ENCODE results near the gene UBE2K.
"Not testable (repeated sequence)": the region's sequence is repeated elsewhere in the genome, so short reads cannot be mapped to it uniquely, and the experiment has no call there.

Gene UBE2K, protein sequence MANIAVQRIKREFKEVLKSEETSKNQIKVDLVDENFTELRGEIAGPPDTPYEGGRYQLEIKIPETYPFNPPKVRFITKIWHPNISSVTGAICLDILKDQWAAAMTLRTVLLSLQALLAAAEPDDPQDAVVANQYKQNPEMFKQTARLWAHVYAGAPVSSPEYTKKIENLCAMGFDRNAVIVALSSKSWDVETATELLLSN

DNA sequence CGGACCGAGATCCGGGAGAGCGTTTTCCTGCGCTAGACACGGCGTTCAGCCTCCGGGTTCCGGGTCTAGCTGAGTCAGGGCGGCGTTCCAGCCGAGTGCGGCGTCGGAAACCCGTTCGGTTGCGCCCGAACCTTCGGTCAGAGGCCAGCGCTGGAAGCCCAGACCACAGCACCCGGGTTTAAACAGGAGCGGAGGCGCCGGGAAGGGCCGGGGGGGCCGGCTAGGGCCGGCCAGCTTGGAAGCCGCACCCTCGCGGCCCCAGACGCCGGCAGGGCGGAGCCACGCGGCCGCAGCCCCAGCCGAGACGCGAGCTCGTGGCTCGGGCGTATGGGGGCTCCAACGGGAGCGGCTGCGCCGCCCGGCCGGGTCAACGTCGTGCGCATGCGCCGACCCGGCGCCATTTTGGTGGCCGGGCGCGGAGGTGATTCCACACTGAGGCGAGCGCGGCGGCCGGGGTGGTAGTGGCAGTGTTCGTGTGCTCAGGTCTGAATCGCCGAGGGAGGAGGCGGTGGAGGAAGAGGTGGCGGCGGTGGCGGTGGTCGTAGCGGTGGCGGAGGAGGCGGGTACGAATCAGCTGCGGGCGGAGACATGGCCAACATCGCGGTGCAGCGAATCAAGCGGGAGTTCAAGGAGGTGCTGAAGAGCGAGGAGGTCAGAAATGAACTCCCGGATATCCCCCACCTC is at the start of gene UBE2K:
Gene UBE2K (plus strand): TSS at position 397 of the 684 bp plus-strand sequence. CDS start 192 bp downstream, at position 589.
- H3K27ac ChIP-seq = peak within 1 kb of the TSS; percentile 71 to 98 (median 95)
- H3K4me3 ChIP-seq = peak within 1 kb of the TSS; percentile 62 to 87 (median 78)

DNA sequence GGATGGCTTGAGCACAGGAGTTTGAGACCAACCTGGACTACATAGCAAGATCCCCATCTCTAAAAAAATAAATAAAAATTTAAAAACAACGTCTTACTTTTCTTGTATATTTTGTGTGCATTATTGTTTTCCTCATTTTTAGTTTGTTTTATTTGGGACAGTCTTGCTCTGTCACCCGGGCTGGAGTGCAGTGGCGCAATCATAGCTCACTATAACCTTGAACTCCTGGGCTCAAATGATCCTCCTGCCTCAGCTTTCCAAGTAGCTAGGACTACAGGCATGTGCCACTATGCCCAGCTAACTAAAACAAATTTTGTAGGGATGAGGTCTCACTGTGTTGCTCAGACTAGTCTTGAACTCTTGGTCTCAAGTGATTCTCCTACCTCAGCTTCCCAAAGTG is 49.7 kb upstream of the UBE2K start:
- Histone ChIP-seq H3K4me3 (no peak overlapping the region), H3K27ac (no peak overlapping the region)

- Histone ChIP-seq H3K27ac (no peak overlapping the region), H3K4me3 (no peak overlapping the region)
Observed at GRCh38 chr4:39648827-39649558, 48.9 kb upstream of the UBE2K start.

DNA sequence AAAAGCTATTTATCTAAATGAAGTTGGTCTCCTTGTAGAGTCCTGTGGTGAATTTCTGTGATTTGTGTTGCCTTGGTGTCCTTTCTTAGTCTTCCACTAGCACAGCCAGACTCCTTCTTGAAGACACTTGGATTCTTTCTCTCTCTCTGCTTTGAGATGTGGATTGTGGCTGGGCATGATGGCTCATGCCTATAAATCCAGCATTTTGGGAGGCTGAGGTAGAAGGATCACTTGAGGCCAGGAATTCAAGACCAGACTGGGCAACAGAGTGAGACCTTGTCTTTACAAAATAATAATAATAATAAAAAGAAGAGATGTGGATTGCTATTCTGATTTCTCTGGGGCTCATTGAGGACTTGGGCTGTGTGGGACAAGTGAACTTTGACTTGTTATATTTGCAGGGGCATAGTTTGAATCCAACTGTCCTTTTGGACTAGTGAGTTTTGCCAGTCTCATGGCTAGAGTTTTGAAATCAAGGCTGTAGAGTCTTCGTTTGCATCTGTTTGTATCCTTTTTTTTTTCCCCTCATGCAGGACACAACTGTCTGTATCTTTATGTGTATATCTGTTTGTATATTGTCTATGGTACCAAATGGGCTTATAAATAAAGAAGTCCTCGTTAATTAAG is 48.2 kb upstream of the UBE2K start:
- no peak overlapping the region for H3K4me3 ChIP-seq

GRCh38 chr4:39651586-39651985 is 46.4 kb upstream of the UBE2K start:
- not testable (repeated sequence) for H3K27ac ChIP-seq, H3K4me3 ChIP-seq

More for the DNA sequence above, 48.2 kb upstream of the UBE2K start:
- no peak overlapping the region for H3K27ac ChIP-seq

GRCh38 chr4:39655211-39655610 is 42.7 kb upstream of the UBE2K start:
- H3K27ac ChIP-seq = peak overlapping the region in 3 of 21 experiments; percentile 12 to 41 (median 30)
- H3K4me3 ChIP-seq = no peak overlapping the region

GRCh38 chr4:39655876-39656275 is 42.1 kb upstream of the UBE2K start:
- H3K27ac ChIP-seq = peak overlapping the region in 4 of 21 experiments; percentile 12 to 41 (median 34)
- no peak overlapping the region for H3K4me3 ChIP-seq

DNA sequence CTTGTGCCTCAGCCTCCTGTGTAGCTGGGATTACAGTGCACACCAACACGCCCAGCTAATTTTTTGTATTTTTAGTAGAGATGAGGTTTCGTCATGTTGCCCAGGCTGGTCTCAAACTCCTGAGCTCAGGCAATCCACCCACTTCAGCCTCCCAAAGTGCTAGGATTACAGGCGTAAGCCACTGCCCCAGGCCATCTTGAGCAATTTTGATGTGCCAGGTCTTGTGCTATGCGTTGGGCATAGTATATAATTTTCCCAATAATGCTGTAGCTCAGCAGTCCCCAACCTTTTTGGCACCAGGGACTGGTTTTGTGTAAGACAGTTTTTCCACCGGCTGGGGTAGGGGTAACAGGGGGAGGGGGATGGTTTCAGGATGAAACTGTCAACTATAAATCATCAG is 41.3 kb upstream of the UBE2K start:
- H3K4me3 ChIP-seq = not testable (repeated sequence)
- H3K27ac ChIP-seq = peak overlapping the region in 6 of 21 experiments; percentile 39 to 62 (median 54)

- H3K4me3 ChIP-seq = no peak overlapping the region
- H3K27ac ChIP-seq = peak overlapping the region in 6 of 21 experiments; percentile 17 to 62 (median 46)
Observed at GRCh38 chr4:39657465-39657864, 40.5 kb upstream of the UBE2K start.

- H3K27ac ChIP-seq = no peak overlapping the region
- no peak overlapping the region for H3K4me3 ChIP-seq
Observed at GRCh38 chr4:39658756-39659155, 39.2 kb upstream of the UBE2K start.

DNA sequence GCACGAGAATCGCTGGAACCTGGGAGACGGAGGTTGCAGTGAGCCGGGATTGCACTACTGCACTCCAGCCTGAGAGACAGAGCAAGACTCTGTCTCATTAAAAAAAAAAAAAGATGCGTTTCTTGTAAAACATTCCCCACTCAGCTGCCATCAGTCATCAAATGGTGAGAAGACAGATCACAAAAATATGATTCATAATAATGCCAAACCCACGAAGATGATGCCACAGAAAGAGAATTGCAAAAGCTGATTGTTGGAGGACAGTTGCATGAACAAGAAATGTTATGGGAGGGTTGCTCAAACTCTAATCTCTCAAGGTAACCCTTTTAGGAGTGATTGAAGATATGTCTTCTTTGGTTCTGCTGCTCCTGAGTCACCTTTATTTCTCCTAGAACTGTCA is 37.9 kb upstream of the UBE2K start:
- Histone ChIP-seq H3K27ac (peak overlapping the region in 1 of 21 experiments; percentile 15), H3K4me3 (no peak overlapping the region)

DNA sequence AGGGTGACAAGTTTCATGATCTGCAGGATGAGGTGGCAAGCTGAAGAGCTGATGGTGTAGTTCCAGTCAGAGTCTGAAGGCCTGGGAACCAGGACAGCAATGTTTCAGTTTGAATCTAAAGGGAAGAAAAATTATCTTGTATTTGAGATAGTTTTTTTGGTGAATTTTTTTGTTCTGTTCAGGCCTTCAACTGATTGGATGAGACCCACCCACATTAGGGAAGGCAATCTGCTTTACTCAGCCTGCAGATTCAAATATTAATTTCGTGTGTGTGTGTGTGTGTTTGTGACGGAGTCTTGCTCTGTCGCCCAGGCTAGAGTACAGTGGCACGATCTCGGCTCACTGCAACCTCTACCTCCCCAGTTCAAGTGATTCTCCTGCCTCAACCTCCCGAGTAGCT is 37.2 kb upstream of the UBE2K start:
- H3K27ac ChIP-seq = no peak overlapping the region

DNA sequence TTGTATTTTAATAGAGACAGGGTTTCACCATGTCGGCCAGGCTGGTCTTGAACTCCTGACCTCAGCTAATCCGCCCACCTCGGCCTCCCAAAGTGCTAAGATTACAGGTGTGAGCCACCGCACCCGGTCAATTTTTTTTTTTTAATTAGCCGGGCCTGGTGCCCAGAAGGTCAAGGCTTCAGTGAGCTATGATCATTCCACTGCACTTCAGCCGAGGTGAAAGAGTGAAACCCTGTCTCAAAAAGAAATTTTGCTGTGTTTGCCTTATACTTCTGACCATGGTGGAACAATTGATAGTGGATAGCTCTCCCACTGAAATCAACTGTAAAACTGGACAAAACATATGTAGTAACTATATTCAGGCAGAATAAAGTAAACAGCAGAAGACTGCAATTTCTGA is 35.3 kb upstream of the UBE2K start:
- Histone ChIP-seq H3K27ac (no peak overlapping the region), H3K4me3 (no peak overlapping the region)

More for the DNA sequence above, 37.2 kb upstream of the UBE2K start:
- H3K4me3 ChIP-seq = no peak overlapping the region

- no peak overlapping the region for H3K4me3 ChIP-seq
- no peak overlapping the region for H3K27ac ChIP-seq
Observed at GRCh38 chr4:39664828-39665731, 32.9 kb upstream of the UBE2K start.

DNA sequence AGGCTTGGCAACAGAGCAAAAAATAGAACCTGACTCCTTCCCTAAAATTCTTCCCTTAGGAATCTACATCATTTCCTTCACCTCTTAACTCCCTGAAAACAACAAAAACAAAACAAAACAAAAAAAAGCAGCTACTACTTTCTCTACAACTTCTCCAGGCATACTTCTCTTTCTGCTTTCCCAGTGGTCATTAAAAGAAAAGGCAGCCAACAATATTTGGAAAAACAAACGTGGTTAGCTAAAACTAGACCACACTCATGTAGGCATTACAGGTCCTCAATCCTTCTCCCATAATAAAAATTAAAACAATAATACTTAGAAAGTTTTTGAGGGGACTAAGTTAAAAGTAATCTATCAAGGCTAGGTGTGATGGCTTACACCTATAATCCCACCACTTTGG is 30.2 kb upstream of the UBE2K start:
- Histone ChIP-seq H3K27ac (no peak overlapping the region), H3K4me3 (no peak overlapping the region)

DNA sequence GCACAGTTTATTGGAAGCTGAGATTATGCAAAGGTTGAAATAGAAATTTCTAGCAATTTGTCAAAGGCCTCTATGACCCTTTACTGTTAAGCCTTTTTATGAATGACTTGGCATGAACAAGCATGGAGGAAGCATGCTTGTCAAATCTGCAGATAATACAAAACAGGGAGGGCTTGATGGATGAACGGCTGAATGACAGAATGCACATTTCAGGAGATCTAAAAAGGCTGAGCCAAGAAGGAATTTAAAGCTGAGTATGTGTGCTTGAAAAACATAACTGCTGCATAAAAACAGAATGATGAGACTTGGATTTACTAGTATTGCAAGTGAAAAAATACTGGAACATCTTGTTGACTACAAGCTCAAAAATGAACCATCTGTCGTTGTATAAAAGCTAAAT is 29.0 kb upstream of the UBE2K start:
- Histone ChIP-seq H3K27ac (no peak overlapping the region), H3K4me3 (no peak overlapping the region)

DNA sequence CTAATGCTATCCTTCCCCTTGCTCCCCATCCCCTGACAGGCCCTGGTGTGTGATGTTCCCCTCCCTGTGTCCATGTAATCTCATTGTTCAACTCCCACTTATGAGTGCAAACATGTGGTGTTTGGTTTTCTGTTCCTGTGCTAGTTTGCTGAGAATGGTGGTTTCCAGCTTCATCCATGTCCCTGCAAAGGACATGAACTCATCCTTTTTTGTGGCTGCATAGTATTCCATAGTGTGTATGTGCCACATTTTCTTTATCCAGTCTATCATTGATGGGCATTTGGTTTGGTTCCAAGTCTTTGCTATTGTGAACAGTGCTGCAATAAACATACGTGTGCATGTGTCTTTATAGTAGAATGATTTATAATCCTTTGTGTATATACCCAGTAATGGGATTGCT is 27.6 kb upstream of the UBE2K start:
- not testable (repeated sequence) for H3K27ac ChIP-seq, H3K4me3 ChIP-seq

DNA sequence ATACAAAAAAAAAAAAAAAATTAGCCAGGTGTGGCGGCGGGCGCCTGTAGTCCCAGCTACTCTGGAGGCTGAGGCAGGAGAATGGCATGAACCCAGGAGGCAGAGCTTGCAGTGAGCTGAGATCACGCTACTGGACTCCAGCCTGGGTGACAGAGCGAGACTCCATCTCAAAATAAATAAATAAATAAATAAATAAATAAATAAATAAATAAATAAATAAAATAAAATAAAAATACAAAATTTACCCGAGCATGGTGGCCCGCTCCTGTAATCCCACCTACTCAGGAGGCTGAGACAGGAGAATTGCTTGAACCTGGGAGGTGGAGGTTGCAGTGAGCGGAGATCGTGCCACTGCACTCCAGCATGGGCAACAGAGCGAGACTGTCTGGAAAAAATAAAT is 22.3 kb upstream of the UBE2K start:
- not testable (repeated sequence) for H3K27ac ChIP-seq, H3K4me3 ChIP-seq

GRCh38 chr4:39681003-39681402 is 16.9 kb upstream of the UBE2K start:
- H3K4me3 ChIP-seq = not testable (repeated sequence)

More at GRCh38 chr4:39681003-39681402, 16.9 kb upstream of the UBE2K start:
- not testable (repeated sequence) for H3K27ac ChIP-seq

Measured in skin epidermis (tissue), 12 donors.